ENCODE measurements around the gene POU2F3. TPM values are rescaled to one million over a fixed set of nuclear protein-coding genes. Genes with fewer than 3 reads are reported as not detected.

Gene POU2F3
- total and polyA plus RNA-seq, 2 of the 4 experiments (the other 2 are of a cell fraction), result under 0.01 to 0.09 TPM

- Histone ChIP-seq H3K4ac (ENCODE audit: low read depth, low read length) (no peak overlapping the region), H3K4me3 (ENCODE audit: insufficient read depth, low read depth, low read length) (no peak overlapping the region), H2AK9ac (replicated peaks; ENCODE audit: low read depth, low read length, poor library complexity) (no peak overlapping the region), H3K4me2 (ENCODE audit: low read depth, low read length) (no peak overlapping the region), H3K23ac (ENCODE audit: low read depth, low read length) (no peak overlapping the region), H2BK20ac (ENCODE audit: low read depth, low read length) (no peak overlapping the region), H2BK15ac (ENCODE audit: low read depth, low read length) (no peak overlapping the region), H3K27ac (ENCODE audit: insufficient read depth, low read length) (no peak overlapping the region), H3K14ac (replicated peaks; ENCODE audit: low read depth, low read length) (no peak overlapping the region), H4K8ac (ENCODE audit: low read depth in 2 of 2, low read length in 2 of 2) (no peak overlapping the region), H3K4me1 (ENCODE audit: control insufficient read depth, insufficient read depth, low read length) (peaks cover 11% of the 10 kb centered on the region), H4K5ac (ENCODE audit: low read depth, low read length) (no peak overlapping the region), H2BK120ac (ENCODE audit: low read depth, low read length) (no peak overlapping the region), H3K36me3 (ENCODE audit: control insufficient read depth, insufficient read depth, low read length) (peaks cover 4% of the 10 kb centered on the region; the same call in 1 of the 2 replicates), H4K91ac (ENCODE audit: insufficient read depth, low read depth, low read length) (no peak overlapping the region), H3K79me1 (ENCODE audit: low read depth in 1 of 2, low read length in 2 of 2) (peaks cover 3 to 26% of the 10 kb centered on the region in 2 experiments; a peak in 2 of 4 replicates), H4K20me1 (ENCODE audit: insufficient read depth, low read length) (peaks cover 15% of the 10 kb centered on the region), H3K27me3 (ENCODE audit: control insufficient read depth, insufficient read depth, low read length) (no peaks in the 10 kb centered on the region), H2AK5ac (ENCODE audit: low read depth, low read length) (no peak overlapping the region), H3K9me1 (ENCODE audit: insufficient read depth, low read length) (peaks cover 20% of the 10 kb centered on the region), H3K9ac (ENCODE audit: low read depth, low read length) (no peak overlapping the region), H3K9me3 (ENCODE audit: control insufficient read depth, insufficient read depth, low read length) (no peaks in the 10 kb centered on the region), H3K56ac (ENCODE audit: extremely low read depth, insufficient read depth, low read length) (no peak overlapping the region), H2BK5ac (ENCODE audit: low read depth, low read length, poor library complexity, severe bottlenecking) (no peak overlapping the region), H2AFZ (replicated peaks; ENCODE audit: low read length, poor library complexity) (no peak overlapping the region), H3K18ac (ENCODE audit: low read depth, low read length) (no peak overlapping the region)
- no peak for DNase-seq
- CTCF ChIA-PET, result interaction anchor here (0.7 to 2.0 kb wide), 3 partner anchors 43 to 80 kb away, joined by 4 to 8 read pairs (median 8); no protein-coding TSS in a partner anchor
- POLR2A ChIA-PET (ENCODE audit: unreplicated experiment), result no interaction called here
- no peak for ATAC-seq (ENCODE audit: low read depth)
- 100% methylated on average over 1 of the region's 8 CpGs; no CpG with 5 or more reads in 1 of the 2 experiments for WGBS, 2 experiments (ENCODE audit: extremely low coverage in 2 of 2, insufficient read length in 1 of 2)
- BruUV-seq (replicated peaks), result no TSS peak
- TF ChIP-seq NFE2L2 (IDR thresholded peaks at IDR 0.05; ENCODE audit: low read depth, low read length) (no peak), POLR2A (IDR thresholded peaks at IDR 0.05; ENCODE audit: low read depth, low read length) (no peak), MAFK (IDR thresholded peaks at IDR 0.05; ENCODE audit: low read depth, low read length) (no peak), USF2 (IDR thresholded peaks at IDR 0.05; ENCODE audit: low read depth, low read length) (no peak), CEBPB (IDR thresholded peaks at IDR 0.05; ENCODE audit: low read depth, low read length) (no peak), CTCF (conservative IDR thresholded peaks at IDR 0.05; ENCODE audit: low read depth, low read length) (no peak), BHLHE40 (IDR thresholded peaks at IDR 0.05; ENCODE audit: low read depth, low read length) (no peak), MAZ (IDR thresholded peaks at IDR 0.05; ENCODE audit: borderline replicate concordance, low read depth, low read length) (no peak), RFX5 (IDR thresholded peaks at IDR 0.05; ENCODE audit: low read depth, low read length) (no peak), RAD21 (IDR thresholded peaks at IDR 0.05; ENCODE audit: low read length) (no peak), CHD1 (IDR thresholded peaks at IDR 0.05; ENCODE audit: low read depth, low read length) (no peak), MXI1 (IDR thresholded peaks at IDR 0.05; ENCODE audit: borderline replicate concordance, low read depth, low read length) (no peak), SMC3 (IDR thresholded peaks at IDR 0.05; ENCODE audit: low read depth, low read length) (no peak), FOS (IDR thresholded peaks at IDR 0.05; ENCODE audit: low read depth, low read length) (no peak), RCOR1 (IDR thresholded peaks at IDR 0.05; ENCODE audit: insufficient replicate concordance, low read length) (no peak), ELK1 (IDR thresholded peaks at IDR 0.05; ENCODE audit: borderline replicate concordance, low read depth, low read length) (no peak)
- dilution Hi-C loops (cut with HindIII; ENCODE audit: low sequenced_read_pairs, unreplicated experiment) (no loop called here), intact Hi-C loops (cut with micrococcal nuclease) (no loop called here), in situ Hi-C loops (cut with MboI; ENCODE audit: low sequenced_read_pairs) (no loop called here)
Measured at GRCh38 chr11:120222916-120223315, 17.0 kb upstream of the POU2F3 start.
